ENCODE data around the gene APCS.

DNA sequence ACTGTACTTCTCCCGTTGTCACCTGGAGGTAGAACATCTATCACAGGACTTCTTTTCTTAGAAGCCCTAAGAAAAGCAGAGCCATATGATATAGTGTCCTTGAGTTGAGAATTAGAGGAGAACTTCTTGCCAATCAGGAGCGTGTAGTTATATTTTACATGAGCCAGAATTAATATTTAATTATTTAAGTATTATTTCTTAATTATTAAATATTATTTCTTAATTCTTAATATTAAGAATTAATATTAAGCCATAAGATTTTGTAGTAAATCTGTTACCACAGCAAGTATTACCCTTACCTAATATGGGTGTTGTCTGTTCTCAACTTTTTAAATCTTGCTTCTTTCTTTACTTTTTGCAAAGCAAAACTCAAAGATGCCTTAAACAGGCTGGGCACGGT is 10.2 kb upstream of the APCS start:
- TF ChIP-seq CTCF (IDR thresholded peaks at IDR 0.05) (no peak), POLR2A (IDR thresholded peaks at IDR 0.05) (no peak)
